T-cell (primary cell): ENCODE measurements around the gene HGF. TPM values are rescaled to one million over a fixed set of nuclear protein-coding genes. Genes with fewer than 3 reads are reported as not detected.
"Not testable (repeated sequence)": the region's sequence is repeated elsewhere in the genome, so short reads cannot be mapped to it uniquely, and the experiment has no call there.

ENCODE experiments used
- ATAC-seq, 4 experiments: fragments of 200-7000 bp in 3 of 4; fragments of 150-1000 bp in 1 of 4; cut with Tn5 transposase; replicated peaks in 1 of 4; 1 replicate in 3 of 4; 2 replicates in 1 of 4; pipeline ENCODE4 v1.10.0; 2021; ENCODE audit warnings: moderate library complexity in 3 of 4, mild to moderate bottlenecking in 2 of 4, moderate number of reproducible peaks in 1 of 4
- CTCF ChIA-PET, 2 donors: fragments of 300-600 bp; sonication (Branson Sonifier 250); formaldehyde crosslinking; loops; one replicate each; lab custom pipeline; 2022; ENCODE audit warnings: antibody characterized with exemption in 2 of 2; lab: Charles Lee
- POLR2A ChIA-PET, 2 donors: fragments of 300-600 bp; sonication (Branson Sonifier 250); formaldehyde crosslinking; loops; one replicate each; lab custom pipeline; 2022; ENCODE audit warnings: antibody characterized with exemption in 2 of 2; lab: Charles Lee
- DNase-seq, 35 experiments: peaks; one replicate each; pipeline versions ENCODE4 v3.0.0 to v3.0.0-alpha.2; 2013 to 2023
- H3K27ac ChIP-seq: one replicate; pipeline ENCODE4 v1.5.1; 2013; ENCODE audit warnings: low read length
- H3K27me3 ChIP-seq, 2 experiments: replicated peaks in 1 of 2; 1 replicate in 1 of 2; 2 replicates in 1 of 2; pipeline versions ENCODE4 v1.6.1 to v1.7.0; 2013; ENCODE audit warnings: low read length in 1 of 2, mixed read lengths in 1 of 2; ENCODE audit not compliant: control insufficient read depth in 2 of 2, insufficient read depth in 2 of 2; ENCODE audit errors: extremely low read depth in 1 of 2
- H3K36me3 ChIP-seq, 2 donors: 1 replicate in 1 of 2; 2 replicates in 1 of 2; pipeline versions ENCODE4 v1.6.1 to v1.7.0; 2013; ENCODE audit warnings: low read length in 1 of 2; ENCODE audit not compliant: control insufficient read depth in 2 of 2, insufficient read depth in 1 of 2; ENCODE audit errors: extremely low read depth in 1 of 2
- H3K4me1 ChIP-seq, 2 experiments: 1 replicate in 1 of 2; 2 replicates in 1 of 2; pipeline versions ENCODE4 v1.6.1 to v1.7.0; 2013; ENCODE audit warnings: low read length in 2 of 2, mixed read lengths in 1 of 2; ENCODE audit not compliant: insufficient read depth in 2 of 2, control insufficient read depth in 1 of 2; ENCODE audit errors: extremely low read depth in 1 of 2
- H3K4me3 ChIP-seq, 2 donors: 1 replicate in 1 of 2; 2 replicates in 1 of 2; pipeline versions ENCODE4 v1.5.1 to v1.7.0; 2013; ENCODE audit warnings: mild to moderate bottlenecking in 2 of 2, low read length in 1 of 2, moderate library complexity in 1 of 2; ENCODE audit not compliant: control insufficient read depth in 1 of 2; ENCODE audit errors: extremely low read depth in 1 of 2
- H3K9me3 ChIP-seq: 2 replicates; pipeline ENCODE4 v1.7.0; 2013
- H3K27ac Mint-ChIP-seq, 2 donors: one replicate each; pipeline ENCODE4 v1.8.0; 2020 to 2021; ENCODE audit warnings: mild to moderate bottlenecking in 2 of 2, mixed read lengths in 2 of 2
- H3K27me3 Mint-ChIP-seq, 2 donors: one replicate each; pipeline ENCODE4 v1.8.0; 2021 to 2022; ENCODE audit warnings: mixed read lengths in 2 of 2
- H3K36me3 Mint-ChIP-seq: one replicate; pipeline ENCODE4 v1.8.0; 2021; ENCODE audit warnings: mixed read lengths
- H3K4me1 Mint-ChIP-seq, 3 donors: one replicate each; pipeline ENCODE4 v1.8.0; 2020 to 2022; ENCODE audit warnings: mixed read lengths in 3 of 3, mild to moderate bottlenecking in 1 of 3
- H3K4me3 Mint-ChIP-seq, 3 donors: one replicate each; pipeline ENCODE4 v1.8.0; 2020 to 2022; ENCODE audit warnings: mild to moderate bottlenecking in 3 of 3, mixed read lengths in 3 of 3, moderate library complexity in 3 of 3
- H3K9me3 Mint-ChIP-seq, 3 donors: one replicate each; pipeline ENCODE4 v1.8.0; 2020 to 2022; ENCODE audit warnings: mixed read lengths in 3 of 3
- WGBS: methylation state at CpG from one replicate; pipeline ENCODE4 v1.1.5; 2013; ENCODE audit warnings: missing lambda C conversion rate; ENCODE audit not compliant: insufficient coverage; 5-methylcytosine and 5-hydroxymethylcytosine counted together
- total RNA-seq, 35 experiments: library from RNA in 6 of 35; stranded (reverse) in 6 of 35; fragments of 120-200 nt in 1 of 35; gene quantifications; one replicate each; pipeline versions ENCODE4 v1.2.1 to v1.2.4 and lab custom pipeline; 2013 to 2026

Gene HGF
- total RNA-seq = under 1 TPM in 1 of 5 donors, not detected in 4; 0.32 TPM
- total RNA-seq (2013) = 0.11 TPM
- 0 to 0.68 (median 0.13) reads per million in 29 experiments for total RNA-seq (lab: John Stamatoyannopoulos, UW)

- Mint-ChIP-seq H3K27me3 (no peaks in the 10 kb centered on the region), H3K9me3 (peaks cover 0 to 14% (median 5%) of the 10 kb centered on the region in 3 donors), H3K4me1 (no peaks in the 10 kb centered on the region), H3K4me3 (peak within 1 kb of the TSS in 1 of 3 donors; percentile 4), H3K36me3 (no peaks in the 10 kb centered on the region), H3K27ac (no peak within 1 kb of the TSS)
- ChIA-PET CTCF (no interaction called here), POLR2A (no interaction called here)
- no peaks in the 10 kb centered on the region for H3K36me3 ChIP-seq
- ATAC-seq (no peak), DNase-seq (no peak)
- WGBS = 64% methylated on average over 6 of the region's 15 CpGs
- H3K4me3 ChIP-seq = no peak within 1 kb of the TSS
- no peaks in the 10 kb centered on the region for H3K4me1 ChIP-seq
- no peaks in the 10 kb centered on the region for H3K9me3 ChIP-seq
- H3K27ac ChIP-seq = no peak within 1 kb of the TSS
- H3K27me3 ChIP-seq = no peaks in the 10 kb centered on the region
Observed at GRCh38 chr7:81769891-81770727, at the start of gene HGF. Gene HGF (minus strand): TSS chr7:81770047. CDS start chr7:81769971, 76 bp downstream.

GRCh38 chr7:81816312-81816711, 46.5 kb upstream of the HGF start:
- Mint-ChIP-seq H3K9me3 (peaks cover 0 to 12% (median 2%) of the 10 kb centered on the region in 3 donors), H3K4me1 (no peaks in the 10 kb centered on the region), H3K27ac (no peak overlapping the region), H3K36me3 (no peaks in the 10 kb centered on the region), H3K27me3 (no peaks in the 10 kb centered on the region), H3K4me3 (no peak overlapping the region)
- no peaks in the 10 kb centered on the region for H3K9me3 ChIP-seq
- no peaks in the 10 kb centered on the region for H3K27me3 ChIP-seq
- no peak for DNase-seq
- WGBS = no CpG with 5 or more reads among the region's 3 CpGs
- CTCF ChIA-PET = no interaction called here
- H3K36me3 ChIP-seq = no peaks in the 10 kb centered on the region
- no peaks in the 10 kb centered on the region for H3K4me1 ChIP-seq
- no peak overlapping the region for H3K27ac ChIP-seq
- no peak overlapping the region for H3K4me3 ChIP-seq
- POLR2A ChIA-PET = no interaction called here
- ATAC-seq = no peak

- WGBS = no CpG with 5 or more reads among the region's 3 CpGs
- DNase-seq, H3K9me3 ChIP-seq, H3K4me1 ChIP-seq, H3K4me3 Mint-ChIP-seq, H3K4me3 ChIP-seq, H3K36me3 ChIP-seq, H3K27ac Mint-ChIP-seq, H3K27me3 Mint-ChIP-seq, H3K27ac ChIP-seq, POLR2A ChIA-PET, H3K36me3 Mint-ChIP-seq, CTCF ChIA-PET, H3K27me3 ChIP-seq, ATAC-seq, H3K4me1 Mint-ChIP-seq: not testable (repeated sequence)
- H3K9me3 Mint-ChIP-seq = peaks cover 0 to 18% (median 2%) of the 10 kb centered on the region in 3 donors
Observed at GRCh38 chr7:81812866-81813476, 43.1 kb upstream of the HGF start.

GRCh38 chr7:81811956-81812865, 42.4 kb upstream of the HGF start:
- no peaks in the 10 kb centered on the region for H3K36me3 ChIP-seq
- no peaks in the 10 kb centered on the region for H3K9me3 ChIP-seq
- DNase-seq (no peak), ATAC-seq (no peak)
- H3K4me1 ChIP-seq = no peaks in the 10 kb centered on the region
- Mint-ChIP-seq H3K9me3 (peaks cover 0 to 22% (median 2%) of the 10 kb centered on the region in 3 donors), H3K4me3 (no peak overlapping the region), H3K4me1 (no peaks in the 10 kb centered on the region), H3K27ac (no peak overlapping the region), H3K27me3 (no peaks in the 10 kb centered on the region), H3K36me3 (no peaks in the 10 kb centered on the region)
- ChIA-PET CTCF (no interaction called here), POLR2A (no interaction called here)
- no CpG with 5 or more reads among the region's 5 CpGs for WGBS
- no peak overlapping the region for H3K4me3 ChIP-seq
- no peaks in the 10 kb centered on the region for H3K27me3 ChIP-seq
- H3K27ac ChIP-seq = no peak overlapping the region

GRCh38 chr7:81810476-81811155, 40.8 kb upstream of the HGF start:
- POLR2A ChIA-PET = no interaction called here
- WGBS = no CpG with 5 or more reads among the region's 6 CpGs
- Mint-ChIP-seq H3K27ac (no peak overlapping the region), H3K36me3 (no peaks in the 10 kb centered on the region), H3K9me3 (peaks cover 0 to 25% (median 5%) of the 10 kb centered on the region in 3 donors), H3K27me3 (no peaks in the 10 kb centered on the region), H3K4me1 (no peaks in the 10 kb centered on the region), H3K4me3 (no peak overlapping the region)
- DNase-seq (no peak), ATAC-seq (no peak)
- CTCF ChIA-PET = no interaction called here
- Histone ChIP-seq H3K27me3 (no peaks in the 10 kb centered on the region), H3K36me3 (no peaks in the 10 kb centered on the region), H3K9me3 (no peaks in the 10 kb centered on the region), H3K4me3 (no peak overlapping the region), H3K4me1 (no peaks in the 10 kb centered on the region), H3K27ac (no peak overlapping the region)

GRCh38 chr7:81808310-81808709, 38.5 kb upstream of the HGF start:
- POLR2A ChIA-PET, H3K27me3 ChIP-seq, H3K4me3 ChIP-seq, H3K9me3 ChIP-seq, H3K27ac Mint-ChIP-seq, H3K4me1 ChIP-seq, ATAC-seq, H3K36me3 Mint-ChIP-seq, DNase-seq, CTCF ChIA-PET, H3K4me1 Mint-ChIP-seq, H3K27me3 Mint-ChIP-seq, H3K4me3 Mint-ChIP-seq, H3K27ac ChIP-seq, H3K36me3 ChIP-seq: not testable (repeated sequence)
- peaks cover 0 to 25% (median 3%) of the 10 kb centered on the region in 3 donors for H3K9me3 Mint-ChIP-seq
